GM12878 (cell line): ENCODE data around the gene HCN4.

Source experiments
- CHD4 ChIP-seq: fragments of 200-600 bp; sonication (generic); IDR thresholded peaks from 2 replicates; pipeline ENCODE4 v1.6.1; 2016; ENCODE audit warnings: mild to moderate bottlenecking
- POLR2A ChIP-seq: IDR thresholded peaks from 2 replicates; pipeline ENCODE4 v1.6.1; 2011; ENCODE audit warnings: low read depth, mild to moderate bottlenecking, low read length
- RELA ChIP-seq: fragments of 450-650 bp; IDR thresholded peaks from 2 replicates; pipeline ENCODE4 v1.8.0; 2014; ENCODE audit warnings: borderline replicate concordance; ENCODE audit not compliant: partially characterized antibody
- TBL1XR1 ChIP-seq: IDR thresholded peaks from 2 replicates; pipeline ENCODE4 v1.6.1; 2012; ENCODE audit warnings: low read depth, low read length, improper control_type of control experiment
- TF ChIP-seq, protein P1 (sequence below), 3 experiments: IDR thresholded peaks in 2 of 3; conservative IDR thresholded peaks in 1 of 3; 2 replicates each; pipeline ENCODE4 v1.5.1; 2011; ENCODE audit warnings: low read depth in 3 of 3, low read length in 3 of 3, mild to moderate bottlenecking in 3 of 3, control low read depth in 2 of 3, moderate library complexity in 2 of 3, inconsistent platforms in 1 of 3, mixed read lengths in 1 of 3; ENCODE audit not compliant: control insufficient read depth in 2 of 3, insufficient read depth in 1 of 3; ENCODE audit errors: extremely low read depth in 1 of 3

DNA sequence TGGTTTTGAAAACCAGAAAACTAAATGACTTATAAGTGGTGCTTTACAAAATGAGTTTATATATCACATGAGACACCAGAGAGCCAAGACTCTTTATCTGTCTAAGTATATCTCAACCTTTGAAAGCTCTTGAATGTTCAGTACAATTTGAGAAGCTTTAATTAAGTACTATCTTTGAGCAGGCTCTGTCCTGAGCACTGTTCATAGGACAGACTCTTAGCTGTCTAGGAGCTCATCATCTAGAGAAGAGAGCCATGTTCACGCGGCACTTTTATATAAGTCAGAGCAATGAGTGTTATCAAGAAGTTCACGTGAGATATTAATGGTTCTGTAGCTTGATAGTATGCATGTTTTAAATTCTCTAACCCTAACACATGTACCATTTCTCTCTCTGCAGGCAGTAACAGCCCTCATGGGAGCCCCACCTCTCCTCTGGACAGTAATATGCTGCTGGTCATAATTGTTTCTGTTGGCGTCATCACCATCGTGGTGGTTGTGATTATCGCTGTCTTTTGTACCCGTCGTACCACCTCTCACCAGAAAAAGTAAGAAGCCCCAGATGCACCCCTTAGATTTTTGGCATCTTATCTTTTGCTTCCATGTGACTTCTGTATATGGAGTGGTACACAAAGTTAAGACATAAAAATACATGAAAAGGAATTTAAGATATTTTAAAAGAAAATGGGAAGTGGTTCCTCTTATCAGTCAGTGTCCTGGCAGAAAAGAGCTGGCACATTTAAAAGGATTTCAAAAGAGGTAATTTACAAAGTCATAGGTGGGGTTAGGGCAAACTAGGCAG lies 86.0 kb downstream of the HCN4 start:
- TF ChIP-seq RELA (no peak), POLR2A (no peak), CHD4 (no peak), TBL1XR1 (no peak)
- TF ChIP-seq, protein P1, sequence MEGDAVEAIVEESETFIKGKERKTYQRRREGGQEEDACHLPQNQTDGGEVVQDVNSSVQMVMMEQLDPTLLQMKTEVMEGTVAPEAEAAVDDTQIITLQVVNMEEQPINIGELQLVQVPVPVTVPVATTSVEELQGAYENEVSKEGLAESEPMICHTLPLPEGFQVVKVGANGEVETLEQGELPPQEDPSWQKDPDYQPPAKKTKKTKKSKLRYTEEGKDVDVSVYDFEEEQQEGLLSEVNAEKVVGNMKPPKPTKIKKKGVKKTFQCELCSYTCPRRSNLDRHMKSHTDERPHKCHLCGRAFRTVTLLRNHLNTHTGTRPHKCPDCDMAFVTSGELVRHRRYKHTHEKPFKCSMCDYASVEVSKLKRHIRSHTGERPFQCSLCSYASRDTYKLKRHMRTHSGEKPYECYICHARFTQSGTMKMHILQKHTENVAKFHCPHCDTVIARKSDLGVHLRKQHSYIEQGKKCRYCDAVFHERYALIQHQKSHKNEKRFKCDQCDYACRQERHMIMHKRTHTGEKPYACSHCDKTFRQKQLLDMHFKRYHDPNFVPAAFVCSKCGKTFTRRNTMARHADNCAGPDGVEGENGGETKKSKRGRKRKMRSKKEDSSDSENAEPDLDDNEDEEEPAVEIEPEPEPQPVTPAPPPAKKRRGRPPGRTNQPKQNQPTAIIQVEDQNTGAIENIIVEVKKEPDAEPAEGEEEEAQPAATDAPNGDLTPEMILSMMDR (IDR thresholded peaks at IDR 0.05 in 2 of 3, conservative IDR thresholded peaks at IDR 0.05 in 1 of 3; ENCODE audit: control insufficient read depth in 2 of 3, extremely low read depth in 1 of 3, insufficient read depth in 1 of 3, low read depth in 3 of 3, low read length in 3 of 3) = no peak
